Measurements from ENCODE around the gene PLPPR3.
"Not testable (repeated sequence)": the region's sequence is repeated elsewhere in the genome, so short reads cannot be mapped to it uniquely, and the experiment has no call there.

The PLPPR3 gene

DNA sequence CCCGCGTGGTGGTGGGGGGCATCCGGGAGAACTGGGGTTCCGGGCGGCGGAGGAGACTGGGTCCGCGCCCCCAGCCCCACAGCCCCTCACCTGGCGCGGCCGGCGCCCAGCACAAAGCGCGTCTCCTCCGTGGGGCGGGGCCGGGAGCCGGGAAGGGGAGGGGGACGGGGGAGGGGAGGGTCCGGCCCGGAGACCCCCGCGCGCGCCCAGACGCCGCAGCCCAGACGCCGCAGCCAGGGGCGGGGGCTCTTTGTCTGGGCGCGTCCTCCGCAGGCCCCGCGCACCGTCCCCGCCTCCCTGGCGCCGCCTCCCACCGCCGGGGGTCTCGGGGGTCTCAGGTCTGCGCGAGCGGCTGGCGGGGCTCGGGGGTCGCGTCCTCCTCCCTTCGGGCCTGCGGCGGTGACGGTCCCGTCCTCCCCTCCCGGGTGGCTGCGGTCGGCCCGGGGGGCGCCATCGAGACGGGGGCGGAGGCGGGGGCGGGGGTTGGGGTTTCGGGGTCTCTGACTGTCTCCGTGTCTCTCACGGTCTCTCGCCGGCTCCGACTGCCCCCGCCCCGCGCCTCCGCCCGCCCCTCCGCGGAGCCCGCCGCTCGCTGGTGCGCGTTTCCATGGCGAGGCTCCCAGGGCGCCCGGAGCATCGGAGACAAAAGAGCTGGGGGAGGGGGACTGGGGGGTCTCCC lies at the start of gene PLPPR3:
TSS of gene PLPPR3 (minus strand) at position 131 of the 679 bp plus-strand sequence. CDS start 396 bp downstream, outside the sequence.
- DNase-seq: no peak

- no peak for DNase-seq
Measured at GRCh38 chr19:870963-871401, 49.2 kb upstream of the PLPPR3 start.

GRCh38 chr19:870314-870713 lies 48.6 kb upstream of the PLPPR3 start:
- no peak for DNase-seq

- peak; percentile 52 to 60 for DNase-seq
Measured at GRCh38 chr19:869245-870177, 47.8 kb upstream of the PLPPR3 start.

DNA sequence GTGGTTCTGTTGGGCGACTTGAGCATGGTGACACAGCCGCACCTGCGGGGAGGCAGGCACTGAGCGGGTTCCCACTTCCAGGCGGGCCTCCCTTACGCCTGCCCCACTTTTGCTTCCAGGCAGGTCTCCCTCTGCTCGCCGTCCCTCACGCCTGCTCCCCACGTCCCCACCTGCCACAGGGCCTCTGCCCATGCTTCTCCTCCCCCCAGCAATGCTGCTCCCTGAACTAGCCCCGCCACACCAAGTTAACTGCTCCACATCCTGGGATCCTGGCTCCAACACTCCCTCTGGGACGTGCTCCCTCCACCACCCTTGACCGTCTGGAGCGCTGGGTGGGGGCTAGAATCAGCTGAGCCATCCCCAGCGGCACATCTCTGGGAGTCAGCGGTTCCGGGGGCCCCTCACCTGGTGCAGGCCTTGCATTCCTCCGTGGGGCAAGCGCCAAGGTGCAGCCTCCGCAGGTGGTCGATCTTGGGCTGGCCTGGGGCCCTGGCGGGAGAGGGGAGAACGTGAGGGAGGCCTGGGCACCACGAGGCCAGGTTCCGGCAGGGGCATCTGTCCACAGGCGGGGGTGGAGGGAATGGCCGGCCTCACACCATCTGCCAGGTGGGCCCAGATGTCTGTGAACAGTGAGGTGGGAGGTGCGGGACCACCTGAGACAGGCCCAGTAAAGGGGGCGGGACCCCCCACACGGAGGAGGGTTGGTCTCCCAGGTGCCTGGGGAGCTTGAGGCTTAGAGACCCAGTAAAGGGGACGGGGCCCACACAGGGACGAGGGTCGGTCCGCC lies 46.9 kb upstream of the PLPPR3 start:
- no peak for DNase-seq

GRCh38 chr19:867855-868457 lies 46.2 kb upstream of the PLPPR3 start:
- DNase-seq: no peak

DNA sequence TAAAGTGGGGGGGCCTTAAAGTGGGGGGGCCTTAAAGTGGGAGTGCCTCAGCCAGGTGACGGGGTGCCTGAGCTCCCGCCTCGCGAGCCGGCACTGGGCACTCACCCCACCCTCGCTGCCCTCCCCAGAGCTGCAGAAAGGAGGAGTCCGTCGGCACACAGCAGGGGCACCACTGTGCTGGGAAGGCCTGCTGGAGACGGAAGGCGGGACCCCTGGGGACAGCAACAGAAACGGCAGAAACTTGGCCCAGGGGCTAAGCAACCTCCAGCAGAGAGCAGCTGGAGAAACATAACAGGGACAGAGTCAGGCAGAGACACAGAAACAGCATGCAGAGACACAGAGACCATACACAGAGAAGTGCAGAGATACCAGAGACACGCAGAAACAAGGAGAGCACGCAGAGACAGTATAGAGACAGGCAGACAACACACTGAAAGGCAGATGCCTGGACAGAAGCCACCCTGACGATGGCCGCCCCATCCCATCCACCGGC lies 45.6 kb upstream of the PLPPR3 start:
- DNase-seq: no peak

DNA sequence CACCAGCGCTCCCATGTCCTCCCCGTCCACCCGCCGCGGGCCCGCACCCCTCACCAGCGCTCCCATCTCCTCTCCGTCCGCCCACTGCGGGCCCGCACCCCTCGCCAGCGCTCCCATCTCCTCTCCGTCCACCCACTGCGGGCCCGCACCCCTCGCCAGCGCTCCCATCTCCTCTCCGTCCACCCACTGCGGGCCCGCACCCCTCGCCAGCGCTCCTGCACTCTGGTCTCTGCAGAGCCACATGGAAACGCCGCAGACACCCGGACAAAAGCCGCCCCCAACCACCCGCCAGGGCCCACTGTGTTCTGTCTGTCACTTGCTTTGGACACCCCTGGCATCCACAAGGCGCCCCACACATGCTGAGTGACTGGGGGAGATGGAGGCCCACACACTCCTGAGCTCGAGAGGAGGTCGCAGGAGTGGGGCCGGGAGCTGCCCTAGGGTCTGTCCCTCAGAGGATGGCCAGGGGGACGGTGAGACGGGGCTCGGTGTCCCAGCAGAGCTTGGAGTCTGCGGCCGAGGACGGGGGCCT lies 45.1 kb upstream of the PLPPR3 start:
- no peak for DNase-seq

DNA sequence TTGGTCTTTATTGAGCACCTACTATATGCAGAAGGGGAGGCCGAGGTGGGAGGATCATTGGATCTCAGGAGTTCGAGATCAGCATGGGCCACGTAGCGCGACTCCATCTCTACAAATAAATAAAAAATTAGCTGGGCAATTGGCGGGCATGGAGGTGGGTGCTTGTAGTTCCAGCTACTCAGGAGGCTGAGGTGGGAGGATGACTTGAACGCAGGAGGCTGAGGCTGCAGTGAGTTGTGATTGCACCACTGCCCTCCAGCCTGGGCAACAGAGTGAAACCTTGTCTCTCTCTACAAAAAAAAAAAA lies 41.5 kb upstream of the PLPPR3 start:
- no peak for DNase-seq

- no peak for DNase-seq
Measured at GRCh38 chr19:862581-863314, 41.0 kb upstream of the PLPPR3 start.

GRCh38 chr19:861756-862580 lies 40.2 kb upstream of the PLPPR3 start:
- no peak for DNase-seq

DNA sequence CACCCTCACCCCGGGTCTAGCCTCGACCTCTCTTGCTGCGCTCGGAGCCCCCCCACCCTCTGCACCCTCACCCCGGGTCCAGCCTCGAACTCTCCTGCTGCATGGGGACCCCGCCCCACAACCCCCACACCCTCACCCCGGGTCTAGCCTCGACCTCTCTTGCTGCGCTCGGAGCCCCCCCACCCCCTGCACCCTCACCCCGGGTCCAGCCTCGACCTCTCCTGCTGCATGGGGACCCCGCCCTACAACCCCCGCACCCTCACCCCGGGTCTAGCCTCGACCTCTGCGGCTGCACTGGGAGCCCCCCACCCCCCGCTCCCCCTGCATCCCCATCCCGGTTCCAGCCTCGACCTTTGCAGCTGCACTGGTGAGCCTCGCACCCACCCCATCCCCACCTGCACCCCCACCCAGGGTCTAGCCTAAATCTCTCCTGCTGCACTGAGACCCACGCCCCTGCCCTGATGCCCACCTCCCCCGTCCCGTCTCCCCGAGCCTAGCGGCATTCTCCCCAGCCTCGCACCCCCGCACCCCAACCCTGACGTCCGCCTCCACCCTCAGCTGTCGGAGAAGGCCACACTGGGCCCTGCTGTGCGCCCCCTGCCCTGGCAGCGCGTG lies 39.5 kb upstream of the PLPPR3 start:
- no peak for DNase-seq

- DNase-seq: no peak
Measured at GRCh38 chr19:858868-859843, 37.4 kb upstream of the PLPPR3 start, which contains the start of gene CFD. TSS of gene CFD (plus strand) at chr19:859664. CDS start at chr19:859690, 26 bp downstream.

- no peak for DNase-seq
Measured at GRCh38 chr19:858284-858683, 36.5 kb upstream of the PLPPR3 start.

DNA sequence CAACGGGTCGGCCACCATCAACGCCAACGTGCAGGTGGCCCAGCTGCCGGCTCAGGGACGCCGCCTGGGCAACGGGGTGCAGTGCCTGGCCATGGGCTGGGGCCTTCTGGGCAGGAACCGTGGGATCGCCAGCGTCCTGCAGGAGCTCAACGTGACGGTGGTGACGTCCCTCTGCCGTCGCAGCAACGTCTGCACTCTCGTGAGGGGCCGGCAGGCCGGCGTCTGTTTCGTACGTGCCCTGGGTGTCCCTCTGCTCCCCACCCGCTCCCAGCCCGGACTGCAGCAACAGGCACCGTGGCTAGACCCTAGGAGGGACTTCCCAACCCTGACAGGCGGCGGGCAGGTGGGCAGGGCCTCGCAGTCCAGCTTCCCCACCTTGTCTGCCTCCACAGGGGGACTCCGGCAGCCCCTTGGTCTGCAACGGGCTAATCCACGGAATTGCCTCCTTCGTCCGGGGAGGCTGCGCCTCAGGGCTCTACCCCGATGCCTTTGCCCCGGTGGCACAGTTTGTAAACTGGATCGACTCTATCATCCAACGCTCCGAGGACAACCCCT lies 33.9 kb upstream of the PLPPR3 start:
- DNase-seq: no peak

DNA sequence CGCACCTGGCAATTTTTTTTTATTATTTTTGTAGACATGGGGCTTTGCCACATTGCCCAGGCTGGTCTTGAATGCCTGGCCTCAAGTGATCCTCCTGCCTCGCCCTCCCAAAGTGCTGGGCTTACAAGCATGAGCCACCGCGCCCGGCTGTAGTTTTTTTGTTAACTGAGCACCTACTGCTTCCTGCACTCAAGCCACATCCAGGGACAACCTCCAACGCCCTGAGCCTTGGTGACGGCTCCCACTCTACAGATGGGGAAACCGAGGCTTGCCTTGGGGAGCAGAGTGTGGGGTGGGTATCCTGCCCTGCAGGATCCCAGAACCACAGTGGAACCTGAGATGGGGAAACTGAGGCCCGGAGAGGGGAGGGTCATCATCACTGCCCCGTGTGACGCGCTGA lies 33.4 kb upstream of the PLPPR3 start:
- no peak for DNase-seq

DNA sequence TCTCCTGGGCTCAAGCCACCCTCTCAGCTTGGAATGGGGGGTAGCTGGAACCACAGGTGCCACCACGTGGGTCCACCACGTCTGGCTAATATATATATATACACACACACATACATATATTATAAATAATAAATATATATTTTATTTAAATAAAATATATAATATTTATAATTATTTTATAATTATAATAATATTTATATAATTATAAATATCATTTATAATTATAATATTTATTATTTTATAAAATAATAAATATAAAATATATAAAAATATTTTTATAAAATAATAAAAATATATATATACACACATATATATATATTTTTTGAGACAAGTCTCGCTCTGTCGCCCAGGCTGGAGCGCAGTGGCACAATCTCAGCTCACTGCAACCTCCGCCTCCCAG lies 32.8 kb upstream of the PLPPR3 start:
- DNase-seq: no peak

- not testable (repeated sequence) for DNase-seq
Measured at GRCh38 chr19:853614-854220, 32.0 kb upstream of the PLPPR3 start.

All from SW 1271 (cell line).